Measurements from ENCODE around the gene UPF2.
"Not testable (repeated sequence)": the region's sequence is repeated elsewhere in the genome, so short reads cannot be mapped to it uniquely, and the experiment has no call there.

The UPF2 gene, protein sequence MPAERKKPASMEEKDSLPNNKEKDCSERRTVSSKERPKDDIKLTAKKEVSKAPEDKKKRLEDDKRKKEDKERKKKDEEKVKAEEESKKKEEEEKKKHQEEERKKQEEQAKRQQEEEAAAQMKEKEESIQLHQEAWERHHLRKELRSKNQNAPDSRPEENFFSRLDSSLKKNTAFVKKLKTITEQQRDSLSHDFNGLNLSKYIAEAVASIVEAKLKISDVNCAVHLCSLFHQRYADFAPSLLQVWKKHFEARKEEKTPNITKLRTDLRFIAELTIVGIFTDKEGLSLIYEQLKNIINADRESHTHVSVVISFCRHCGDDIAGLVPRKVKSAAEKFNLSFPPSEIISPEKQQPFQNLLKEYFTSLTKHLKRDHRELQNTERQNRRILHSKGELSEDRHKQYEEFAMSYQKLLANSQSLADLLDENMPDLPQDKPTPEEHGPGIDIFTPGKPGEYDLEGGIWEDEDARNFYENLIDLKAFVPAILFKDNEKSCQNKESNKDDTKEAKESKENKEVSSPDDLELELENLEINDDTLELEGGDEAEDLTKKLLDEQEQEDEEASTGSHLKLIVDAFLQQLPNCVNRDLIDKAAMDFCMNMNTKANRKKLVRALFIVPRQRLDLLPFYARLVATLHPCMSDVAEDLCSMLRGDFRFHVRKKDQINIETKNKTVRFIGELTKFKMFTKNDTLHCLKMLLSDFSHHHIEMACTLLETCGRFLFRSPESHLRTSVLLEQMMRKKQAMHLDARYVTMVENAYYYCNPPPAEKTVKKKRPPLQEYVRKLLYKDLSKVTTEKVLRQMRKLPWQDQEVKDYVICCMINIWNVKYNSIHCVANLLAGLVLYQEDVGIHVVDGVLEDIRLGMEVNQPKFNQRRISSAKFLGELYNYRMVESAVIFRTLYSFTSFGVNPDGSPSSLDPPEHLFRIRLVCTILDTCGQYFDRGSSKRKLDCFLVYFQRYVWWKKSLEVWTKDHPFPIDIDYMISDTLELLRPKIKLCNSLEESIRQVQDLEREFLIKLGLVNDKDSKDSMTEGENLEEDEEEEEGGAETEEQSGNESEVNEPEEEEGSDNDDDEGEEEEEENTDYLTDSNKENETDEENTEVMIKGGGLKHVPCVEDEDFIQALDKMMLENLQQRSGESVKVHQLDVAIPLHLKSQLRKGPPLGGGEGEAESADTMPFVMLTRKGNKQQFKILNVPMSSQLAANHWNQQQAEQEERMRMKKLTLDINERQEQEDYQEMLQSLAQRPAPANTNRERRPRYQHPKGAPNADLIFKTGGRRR

DNA sequence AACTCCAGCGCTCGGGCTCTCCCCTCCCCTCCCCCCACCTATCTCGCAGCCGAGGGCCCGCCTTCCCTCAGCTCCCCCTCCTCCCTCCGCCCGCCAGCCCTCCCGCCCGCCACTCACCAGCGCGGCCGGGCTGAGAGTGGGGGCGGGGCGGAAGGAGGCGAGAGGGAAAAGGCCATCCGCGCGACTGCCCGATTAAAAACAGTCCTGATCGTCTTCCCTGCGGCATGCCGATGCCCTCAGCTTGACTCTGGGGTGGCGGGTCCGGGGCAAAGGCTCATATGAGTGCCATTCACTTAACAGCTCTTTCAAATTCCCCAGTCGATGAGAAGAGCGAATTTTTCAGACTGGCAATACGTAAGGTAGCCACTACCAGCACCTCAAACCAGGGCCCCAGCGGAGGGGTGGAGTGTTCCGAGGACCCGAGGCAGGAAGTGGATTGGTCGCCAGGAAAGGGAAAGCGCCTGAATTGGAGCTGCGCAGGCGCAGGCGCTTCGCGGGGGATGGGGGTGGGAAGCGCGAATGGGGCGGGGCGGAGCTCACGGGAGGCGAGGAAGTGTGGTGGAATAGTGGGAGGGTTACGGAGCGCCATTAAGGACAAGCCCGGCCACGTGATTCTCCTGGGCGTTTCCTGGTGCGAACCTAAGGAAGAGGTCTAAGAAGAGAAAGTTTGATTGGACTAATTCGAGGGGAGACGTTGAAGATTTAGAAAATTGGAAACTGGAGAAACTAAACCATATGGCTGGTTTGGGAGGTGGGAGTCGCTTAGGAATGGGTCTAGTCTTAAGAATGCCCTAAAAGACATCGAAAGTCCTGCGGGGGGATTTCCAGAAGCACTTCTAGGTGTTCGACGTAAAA, at the start of gene UPF2:
TSS of gene UPF2 (minus strand) at position 13 of the 855 bp plus-strand sequence. CDS start 7,386 bp downstream, outside the sequence.
- peak; percentile 98 for DNase-seq

DNA sequence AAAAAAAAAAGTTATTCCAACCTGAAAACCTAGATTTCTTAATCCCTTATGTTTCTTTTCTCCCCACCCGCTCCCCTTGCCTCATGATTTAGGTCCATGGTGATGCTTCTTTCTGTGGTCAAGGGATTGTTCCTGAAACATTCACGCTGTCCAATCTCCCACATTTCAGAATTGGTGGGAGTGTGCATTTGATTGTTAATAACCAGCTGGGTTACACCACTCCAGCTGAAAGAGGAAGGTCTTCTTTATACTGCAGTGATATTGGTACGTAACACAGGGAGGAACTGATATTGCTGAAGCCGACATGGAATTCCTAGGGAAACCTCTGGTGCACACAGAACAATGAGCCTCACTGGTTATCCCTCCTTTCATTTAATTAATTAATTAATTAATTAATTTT, 48.8 kb upstream of the UPF2 start:
- peak; percentile 12 for DNase-seq

DNA sequence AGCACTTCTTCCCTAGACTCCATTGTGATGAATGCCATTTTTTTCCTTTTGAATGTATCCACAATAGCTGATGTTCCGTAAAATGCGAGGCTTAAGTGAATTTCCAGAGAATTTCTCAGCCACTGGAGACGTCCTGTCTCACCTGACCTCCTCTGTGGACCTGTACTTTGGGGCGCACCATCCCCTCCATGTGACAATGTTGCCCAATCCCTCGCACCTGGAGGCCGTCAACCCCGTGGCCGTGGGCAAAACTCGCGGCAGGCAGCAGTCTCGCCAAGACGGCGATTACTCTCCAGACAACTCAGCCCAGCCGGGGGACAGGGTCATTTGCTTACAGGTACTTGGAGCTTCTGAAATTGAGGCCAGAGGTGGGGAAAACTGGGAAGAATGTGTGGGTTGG, 46.3 kb upstream of the UPF2 start:
- no peak for DNase-seq

DNA sequence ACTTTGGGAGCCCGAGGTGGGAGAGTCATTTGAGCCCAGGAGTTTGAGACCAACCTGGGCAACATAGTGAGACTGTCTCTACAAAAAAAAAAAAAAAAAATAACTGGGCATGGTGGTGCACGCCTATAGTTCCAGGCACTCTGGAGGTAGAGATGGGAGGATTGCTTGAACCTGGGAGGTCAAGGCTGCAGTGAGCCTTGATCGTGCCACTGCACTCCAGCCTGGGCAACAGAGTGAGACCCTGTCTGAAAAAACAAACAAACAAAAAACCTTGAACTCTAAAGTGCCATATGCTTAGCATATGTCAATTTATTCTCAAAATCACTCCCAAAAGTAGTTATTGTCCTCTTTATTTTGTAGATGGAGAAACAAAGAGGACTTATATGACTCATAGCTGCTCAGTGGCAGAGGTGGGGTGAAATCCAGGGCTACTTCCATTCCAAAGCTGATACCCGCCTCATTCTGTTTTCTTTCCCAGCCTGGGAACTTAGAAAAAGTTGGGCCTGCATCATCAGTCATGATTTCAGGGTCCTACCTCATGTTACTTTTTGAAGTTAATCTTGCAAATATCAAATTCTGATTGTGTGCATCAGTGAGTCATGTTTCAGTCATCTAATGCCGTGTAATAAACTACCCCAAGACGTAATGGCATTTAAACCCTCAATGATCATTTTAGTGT, 39.4 kb upstream of the UPF2 start:
- DNase-seq: no peak

DNA sequence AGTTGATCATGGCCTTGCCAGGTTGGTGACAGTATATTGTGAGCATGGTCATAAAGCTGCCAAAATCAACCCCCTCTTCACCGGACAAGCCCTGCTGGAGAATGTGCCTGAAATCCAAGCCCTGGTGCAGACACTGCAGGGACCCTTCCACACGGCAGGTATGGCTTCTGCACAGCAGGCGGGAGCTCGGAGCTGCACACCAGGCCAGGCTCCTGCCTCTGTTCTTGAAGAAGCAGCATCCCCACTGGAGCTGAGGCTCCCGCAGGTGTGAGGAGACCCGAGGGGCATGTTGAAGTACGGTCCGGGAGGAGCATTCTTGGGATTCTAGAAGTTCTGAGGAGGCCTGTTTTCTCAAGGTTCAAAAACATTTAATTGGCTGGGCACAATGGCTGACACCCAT, 38.9 kb upstream of the UPF2 start:
- DNase-seq: no peak

DNA sequence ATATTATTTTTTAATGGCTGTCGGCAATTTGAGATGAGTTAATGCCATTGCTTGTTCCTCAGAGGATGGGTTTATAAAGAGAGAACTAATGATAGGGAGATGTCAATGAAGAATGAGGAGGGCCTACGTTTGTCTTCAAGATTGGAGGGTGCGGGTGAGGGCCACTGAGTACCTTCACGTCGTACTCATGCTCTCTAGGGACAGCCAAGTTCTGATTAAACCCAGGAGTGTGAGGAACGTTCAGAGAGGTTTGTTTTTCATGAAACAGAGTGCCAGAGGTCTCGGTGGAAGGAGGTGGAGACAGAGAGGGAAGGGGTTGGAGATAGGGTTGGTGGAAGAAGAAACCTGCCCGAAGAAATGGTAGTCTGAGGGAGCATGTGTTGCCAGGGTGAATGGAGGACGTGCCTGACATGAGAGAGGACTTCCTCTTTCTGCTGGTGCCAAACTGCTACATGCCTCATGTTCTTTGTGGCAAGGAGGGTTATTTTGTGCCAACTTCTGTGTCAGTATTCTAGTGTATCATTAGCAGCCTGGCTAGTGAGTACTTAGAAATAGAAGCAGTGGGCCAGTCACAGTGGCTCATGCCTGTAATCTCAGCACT, 35.1 kb upstream of the UPF2 start:
- peak; percentile 73 for DNase-seq

DNA sequence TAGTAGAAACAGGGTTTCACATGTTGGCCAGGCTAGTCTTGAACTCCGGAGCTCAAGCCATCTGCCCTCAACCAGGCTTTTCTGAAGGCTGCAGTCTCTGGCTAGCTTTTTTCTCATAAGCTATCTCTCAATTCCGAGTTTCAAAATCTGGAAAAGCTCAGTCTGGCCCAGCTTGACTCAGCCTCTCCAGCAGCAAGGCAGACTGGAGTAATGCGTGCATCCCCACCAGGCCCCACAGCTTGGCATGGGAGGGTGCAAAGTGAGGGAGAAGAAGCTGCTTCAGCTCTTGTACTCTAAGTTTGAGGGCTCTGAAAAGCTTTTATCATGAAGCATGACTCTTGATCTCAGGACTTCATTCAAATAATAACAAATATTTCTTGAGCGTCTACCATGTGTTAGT, 30.9 kb upstream of the UPF2 start:
- DNase-seq: no peak

DNA sequence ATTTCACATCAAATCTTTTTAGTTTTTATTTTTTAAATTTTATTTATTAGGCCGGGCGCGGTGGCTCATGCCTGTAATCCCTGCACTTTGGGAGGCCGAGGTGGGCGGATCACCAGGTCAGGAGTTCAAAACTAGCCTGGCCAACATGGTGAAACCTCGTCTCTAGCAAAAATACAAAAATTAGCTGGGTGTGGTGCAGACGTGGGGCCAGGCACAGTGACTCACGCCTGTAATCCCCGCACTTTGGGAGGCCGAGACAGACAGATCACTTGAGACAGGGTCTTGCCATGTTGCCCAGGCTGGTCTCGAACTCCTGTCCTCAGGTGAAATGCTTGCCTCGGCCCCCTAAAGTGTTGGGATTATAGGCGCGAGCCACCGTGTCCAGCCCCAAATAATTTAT, 28.8 kb upstream of the UPF2 start:
- not testable (repeated sequence) for DNase-seq

DNA sequence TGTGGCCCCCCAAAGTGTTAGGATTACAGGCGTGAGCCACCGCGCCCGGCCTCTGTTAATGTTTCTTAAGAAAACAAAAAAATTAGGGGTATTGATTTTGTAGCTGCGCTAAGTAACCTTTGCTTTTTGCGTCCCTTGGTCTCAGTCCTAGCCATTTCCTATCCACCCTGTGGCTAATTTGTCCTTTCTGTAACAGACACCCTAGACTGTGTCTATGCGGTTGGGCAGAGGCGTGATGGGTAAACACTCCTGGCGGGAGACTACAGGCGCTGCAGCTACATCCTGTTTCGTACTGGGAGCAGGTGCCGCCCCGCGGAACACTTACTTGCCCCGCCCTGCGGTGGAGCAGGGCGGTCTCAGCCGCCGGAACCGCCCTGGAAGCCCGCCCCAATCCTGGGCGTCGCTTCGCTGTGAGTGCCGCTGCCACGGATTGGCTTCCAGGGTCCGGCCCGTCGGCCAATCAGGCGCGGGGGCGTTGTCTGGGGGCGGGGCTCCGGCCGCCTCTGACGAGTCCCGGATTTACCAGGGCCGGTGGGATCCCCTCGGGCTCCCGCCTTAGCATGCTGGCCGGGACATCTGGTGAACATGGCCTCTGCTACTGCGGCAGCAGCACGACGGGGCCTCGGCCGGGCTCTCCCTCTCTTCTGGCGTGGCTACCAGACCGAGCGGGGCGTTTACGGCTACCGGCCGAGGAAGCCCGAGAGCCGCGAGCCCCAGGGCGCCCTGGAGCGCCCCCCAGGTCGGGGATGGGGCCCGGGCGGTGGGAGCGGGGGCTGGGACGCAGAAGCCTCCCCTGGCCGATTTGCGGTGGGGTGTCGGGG, 26.1 kb upstream of the UPF2 start, which contains the start of gene DHTKD1:
TSS of gene DHTKD1 (plus strand) at position 506 of the 821 bp plus-strand sequence. CDS start at position 586, 80 bp downstream.
- peak; percentile 99 for DNase-seq

DNA sequence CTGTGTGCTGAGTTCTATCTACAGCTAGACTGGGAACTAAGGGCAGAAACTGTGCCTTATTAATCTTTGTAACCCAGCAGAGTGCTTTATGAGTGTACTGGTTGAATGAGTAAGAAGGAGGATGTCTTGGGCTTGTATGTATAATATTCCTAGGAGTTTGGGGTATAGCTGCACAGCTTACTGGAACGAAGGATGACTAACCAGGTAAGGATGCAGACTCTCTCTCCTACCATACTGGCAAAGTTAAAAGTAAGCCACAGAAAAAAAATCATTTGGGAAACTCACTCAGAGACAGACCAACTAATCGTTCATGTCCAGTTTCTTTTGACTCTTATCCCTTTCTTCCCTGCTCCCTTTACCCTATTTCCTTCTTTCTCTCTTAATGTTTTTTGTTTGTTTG, 24.7 kb upstream of the UPF2 start:
- DNase-seq: no peak

DNA sequence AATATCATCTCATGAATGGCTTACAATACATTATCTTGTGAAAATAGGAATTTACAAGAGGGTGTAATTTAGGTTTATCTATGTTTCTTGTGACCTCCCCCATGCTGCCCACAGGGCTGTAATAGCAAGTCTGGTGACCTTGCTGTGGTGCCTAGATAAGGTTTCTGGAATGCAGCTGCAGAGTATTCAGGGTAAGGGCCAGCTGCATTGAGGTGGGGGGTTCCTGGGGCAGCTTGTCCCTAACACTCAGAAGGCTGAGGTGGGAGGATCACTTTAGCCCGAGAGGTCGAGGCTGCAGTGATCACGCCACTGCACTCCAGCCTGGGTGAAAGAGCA, 20.8 kb upstream of the UPF2 start:
- no peak for DNase-seq

DNA sequence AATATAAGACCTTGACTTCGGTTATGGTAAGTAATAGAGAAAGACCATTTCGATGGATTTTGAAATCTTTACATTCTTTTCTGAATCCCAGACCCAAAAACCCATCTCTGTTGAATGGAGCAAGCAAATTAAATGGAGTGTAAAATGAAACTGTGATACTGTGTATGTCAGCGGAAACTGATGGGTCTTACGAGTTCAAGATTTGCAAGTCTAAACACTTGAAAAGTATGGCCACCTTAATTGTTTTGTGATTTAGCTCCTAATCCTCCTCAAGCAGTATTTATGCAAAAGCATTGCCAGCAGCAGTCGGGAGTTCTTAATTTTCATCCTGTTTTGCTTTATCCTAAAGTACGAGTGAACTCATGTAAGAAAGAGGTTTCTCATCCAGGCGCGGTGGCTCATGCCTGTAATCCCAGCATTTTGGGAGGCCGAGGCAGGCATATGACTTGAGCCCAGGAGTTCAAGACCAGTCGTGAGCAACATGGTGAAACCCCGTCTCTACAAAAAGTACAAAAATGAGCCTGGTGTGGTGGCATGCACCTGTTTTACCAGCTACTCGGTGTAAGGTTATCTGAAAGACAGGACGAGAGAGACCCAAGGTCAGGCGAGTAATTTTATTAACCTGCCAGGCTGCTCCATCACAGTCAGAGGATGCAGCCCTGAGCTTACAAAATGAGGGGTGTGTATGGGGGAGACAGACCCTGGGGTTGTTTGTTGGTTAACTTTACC, 20.3 kb upstream of the UPF2 start:
- DNase-seq: no peak

DNA sequence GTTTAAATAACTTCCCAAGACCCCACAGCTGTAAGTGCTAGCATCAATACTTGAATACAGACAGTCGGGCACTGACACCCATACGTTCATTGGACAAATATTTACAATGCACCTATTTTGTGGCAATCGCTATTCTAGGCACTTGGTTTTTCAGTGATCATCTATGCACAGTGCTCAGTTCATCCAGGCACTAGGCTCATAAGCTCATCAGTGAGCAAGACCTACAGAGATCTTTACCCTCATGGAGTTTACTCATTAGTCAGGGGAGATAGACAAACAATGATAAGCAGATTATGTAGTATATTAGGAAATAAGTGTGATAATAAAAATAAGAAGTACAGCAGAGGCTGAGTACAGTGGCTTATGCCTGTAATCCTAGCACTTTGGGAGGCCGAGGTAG, 18.5 kb upstream of the UPF2 start:
- DNase-seq: no peak

DNA sequence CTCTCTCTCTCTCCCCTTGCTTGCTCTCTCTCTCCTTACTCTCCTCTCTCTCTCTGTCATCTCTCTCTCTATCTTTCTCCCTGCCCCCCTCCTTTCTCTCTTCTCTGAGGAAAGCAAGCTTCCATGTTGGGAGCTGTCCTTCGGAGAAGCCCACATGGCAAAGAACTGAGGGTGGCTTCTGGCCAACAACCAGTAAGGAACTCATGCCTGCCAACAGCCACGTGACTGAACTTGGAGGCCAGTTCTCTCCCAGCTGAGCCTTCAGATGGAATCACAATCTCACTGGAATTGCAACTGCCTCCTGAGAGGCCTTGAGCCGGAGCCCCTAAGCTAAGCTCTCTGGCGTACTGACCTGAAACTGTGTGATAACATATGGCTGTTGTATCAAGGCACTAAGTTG, 14.1 kb upstream of the UPF2 start:
- no peak for DNase-seq

DNA sequence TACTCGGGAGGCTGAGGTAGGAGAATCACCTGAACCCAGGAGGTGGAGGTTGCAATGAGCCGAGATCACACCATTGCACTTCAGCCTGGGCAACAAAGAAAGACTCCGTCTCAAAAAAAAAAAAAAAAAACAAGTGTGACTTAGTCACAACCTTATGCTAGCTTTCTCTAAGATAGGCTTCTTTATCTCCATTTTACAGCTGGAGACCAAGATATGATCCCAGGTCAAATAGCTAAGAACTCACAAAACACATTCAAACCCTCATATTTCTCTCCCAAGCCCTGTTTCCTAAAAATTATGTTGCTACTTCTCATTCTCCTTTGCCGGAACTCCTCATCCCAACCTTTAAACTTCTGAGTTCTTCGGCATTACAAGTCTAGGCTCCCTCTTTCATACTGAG, 13.1 kb upstream of the UPF2 start:
- no peak for DNase-seq

DNA sequence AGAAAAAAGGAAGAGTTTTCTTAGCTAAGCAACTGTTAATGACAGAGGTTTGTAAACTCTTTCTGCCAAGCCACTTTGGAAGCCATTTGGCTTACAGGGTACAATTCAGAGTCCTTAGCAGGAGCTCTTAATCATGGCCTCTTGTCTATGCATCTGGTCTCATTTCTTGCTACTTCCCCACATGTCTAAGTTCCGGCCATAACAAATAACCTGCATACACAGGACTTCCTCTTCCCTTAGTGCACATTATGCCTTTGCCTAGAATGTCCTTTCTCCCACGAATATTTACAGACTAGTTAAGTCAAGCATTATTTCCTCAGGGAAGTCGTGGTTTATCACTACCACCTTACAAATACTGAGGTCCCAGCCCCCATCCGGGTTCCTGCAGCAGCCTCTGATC, 8.6 kb upstream of the UPF2 start:
- DNase-seq: peak; percentile 72

DNA sequence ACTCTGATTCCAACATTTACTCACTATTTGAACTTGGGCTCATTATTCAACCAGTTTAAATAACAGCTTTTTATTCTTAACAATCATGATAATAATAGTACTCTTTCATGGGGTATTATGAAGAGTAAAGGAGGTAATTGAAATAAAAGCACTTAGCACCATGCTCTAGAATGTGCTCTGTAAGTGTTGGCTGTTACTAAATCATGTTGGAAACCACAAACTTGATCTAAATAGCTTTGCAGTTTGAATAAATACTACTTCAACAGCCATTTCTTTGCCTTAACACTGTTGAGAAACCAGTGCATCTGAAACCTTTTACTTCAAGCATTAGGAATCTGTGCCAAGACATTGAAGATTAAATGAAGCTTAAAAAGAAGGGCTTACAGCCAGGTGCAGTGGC, 7.9 kb upstream of the UPF2 start:
- peak; percentile 29 for DNase-seq

DNA sequence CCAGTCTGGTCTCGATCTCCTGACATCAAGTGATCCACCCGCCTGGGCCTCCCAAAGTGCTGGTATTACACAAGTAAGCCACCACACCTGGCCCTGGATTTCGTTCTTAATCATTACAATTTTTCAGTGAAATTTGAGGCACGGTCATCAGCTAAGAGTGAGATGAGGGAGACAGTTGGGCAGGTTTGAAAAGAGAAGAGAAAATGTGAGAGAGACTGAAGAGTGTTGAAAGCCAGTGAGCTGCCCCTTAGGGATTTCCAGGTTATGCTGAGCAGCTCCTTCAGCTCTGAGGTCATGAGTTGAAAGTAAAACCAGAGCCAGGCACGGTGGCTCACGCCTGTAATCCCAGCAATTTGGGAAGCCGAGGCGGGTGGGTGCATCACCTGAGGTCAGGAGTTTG, 5.9 kb upstream of the UPF2 start:
- DNase-seq: no peak

DNA sequence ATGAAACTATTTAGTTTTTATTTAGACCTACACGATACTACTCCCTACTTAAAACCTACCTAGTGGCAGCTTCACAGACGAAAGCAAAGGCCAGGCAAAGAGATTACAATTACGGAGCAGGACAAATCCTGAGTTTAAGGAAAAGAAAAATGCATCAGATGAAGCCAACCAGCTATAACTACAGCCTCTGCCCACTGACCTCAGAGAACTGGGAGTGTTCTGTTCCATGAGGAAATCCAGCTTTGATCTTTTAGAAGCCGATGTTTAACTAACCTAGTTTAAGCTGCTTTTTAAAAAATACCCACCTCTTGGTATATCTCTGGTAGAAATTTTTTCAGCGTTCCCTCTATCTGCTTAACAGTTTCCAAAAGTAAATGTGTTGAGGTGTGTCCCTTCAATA, 3.0 kb upstream of the UPF2 start:
- DNase-seq: no peak

DNA sequence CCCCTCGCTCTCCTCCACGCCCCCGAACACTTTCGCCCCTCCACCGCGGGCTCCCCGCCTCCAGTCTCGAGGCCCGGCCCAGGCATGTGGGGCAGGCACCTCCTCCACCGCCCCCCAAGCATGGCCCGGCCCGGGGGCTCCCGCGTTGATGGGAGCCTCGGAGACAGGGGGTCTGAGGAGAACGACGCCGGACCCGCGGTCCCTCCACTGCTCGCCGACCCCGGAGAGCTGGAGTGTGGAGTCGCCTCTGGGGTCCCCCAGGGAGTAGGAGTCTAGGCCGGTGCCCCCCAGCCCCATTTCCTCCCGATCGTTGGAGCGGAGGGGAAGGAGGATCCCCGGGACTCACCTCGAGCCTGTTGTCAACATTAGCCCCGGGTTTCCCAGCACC, 206 bp downstream of the UPF2 start:
- no peak for DNase-seq
